ENCODE measurements around the gene KLHDC7B. TPM values are rescaled to one million over a fixed set of nuclear protein-coding genes. Genes with fewer than 3 reads are reported as not detected.

The KLHDC7B gene
- total and polyA plus RNA-seq, 10 of the 15 experiments (the other 5 are each of a cell fraction or from before 2014, with no cell fraction given), result 0.05 to 2.2 (median 0.93) TPM; not detected in 2

DNA sequence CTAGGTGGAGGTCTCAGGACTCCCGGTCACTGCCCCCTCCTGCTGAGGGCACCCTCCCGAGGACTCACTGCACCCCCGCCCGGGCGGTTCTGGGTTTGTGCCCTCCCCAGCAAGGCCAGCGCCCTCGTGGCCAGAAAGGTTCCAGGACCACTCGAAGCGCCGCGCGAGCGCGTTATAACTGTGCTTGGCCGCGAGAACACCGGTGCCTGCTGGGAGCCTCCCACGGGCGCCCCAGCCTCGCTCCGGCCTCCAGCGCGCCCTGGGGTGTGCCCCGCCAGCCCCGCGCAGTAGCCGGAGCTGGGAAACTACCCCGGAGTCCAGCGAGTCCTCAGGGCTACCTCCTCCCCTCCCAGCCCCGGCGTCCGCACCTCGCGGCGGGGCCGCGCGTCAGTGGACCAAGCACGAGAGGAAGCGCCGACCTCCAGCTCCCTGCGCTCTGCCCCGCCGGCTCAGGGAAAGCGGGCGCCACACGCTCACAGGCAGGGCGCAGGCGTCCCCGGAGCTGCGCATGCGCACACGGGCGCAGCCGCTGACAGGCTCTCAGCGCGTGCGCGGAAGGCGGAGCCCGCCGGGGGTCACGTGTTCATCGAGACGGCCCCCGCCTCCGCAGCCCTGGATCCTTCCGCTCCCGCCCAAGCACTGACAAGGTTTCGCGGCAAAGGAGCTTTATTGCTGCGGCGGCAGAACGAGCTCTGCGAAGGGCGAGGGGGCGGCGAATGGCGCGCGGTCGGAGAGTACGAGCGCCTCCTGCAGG lies 20.4 kb upstream of the KLHDC7B start, which contains the start of gene SCO2 (continued):
- TF ChIP-seq MTA3 (IDR thresholded peaks at IDR 0.05; ENCODE audit: borderline replicate concordance, low read length), result no peak
- TF ChIP-seq, protein P1, sequence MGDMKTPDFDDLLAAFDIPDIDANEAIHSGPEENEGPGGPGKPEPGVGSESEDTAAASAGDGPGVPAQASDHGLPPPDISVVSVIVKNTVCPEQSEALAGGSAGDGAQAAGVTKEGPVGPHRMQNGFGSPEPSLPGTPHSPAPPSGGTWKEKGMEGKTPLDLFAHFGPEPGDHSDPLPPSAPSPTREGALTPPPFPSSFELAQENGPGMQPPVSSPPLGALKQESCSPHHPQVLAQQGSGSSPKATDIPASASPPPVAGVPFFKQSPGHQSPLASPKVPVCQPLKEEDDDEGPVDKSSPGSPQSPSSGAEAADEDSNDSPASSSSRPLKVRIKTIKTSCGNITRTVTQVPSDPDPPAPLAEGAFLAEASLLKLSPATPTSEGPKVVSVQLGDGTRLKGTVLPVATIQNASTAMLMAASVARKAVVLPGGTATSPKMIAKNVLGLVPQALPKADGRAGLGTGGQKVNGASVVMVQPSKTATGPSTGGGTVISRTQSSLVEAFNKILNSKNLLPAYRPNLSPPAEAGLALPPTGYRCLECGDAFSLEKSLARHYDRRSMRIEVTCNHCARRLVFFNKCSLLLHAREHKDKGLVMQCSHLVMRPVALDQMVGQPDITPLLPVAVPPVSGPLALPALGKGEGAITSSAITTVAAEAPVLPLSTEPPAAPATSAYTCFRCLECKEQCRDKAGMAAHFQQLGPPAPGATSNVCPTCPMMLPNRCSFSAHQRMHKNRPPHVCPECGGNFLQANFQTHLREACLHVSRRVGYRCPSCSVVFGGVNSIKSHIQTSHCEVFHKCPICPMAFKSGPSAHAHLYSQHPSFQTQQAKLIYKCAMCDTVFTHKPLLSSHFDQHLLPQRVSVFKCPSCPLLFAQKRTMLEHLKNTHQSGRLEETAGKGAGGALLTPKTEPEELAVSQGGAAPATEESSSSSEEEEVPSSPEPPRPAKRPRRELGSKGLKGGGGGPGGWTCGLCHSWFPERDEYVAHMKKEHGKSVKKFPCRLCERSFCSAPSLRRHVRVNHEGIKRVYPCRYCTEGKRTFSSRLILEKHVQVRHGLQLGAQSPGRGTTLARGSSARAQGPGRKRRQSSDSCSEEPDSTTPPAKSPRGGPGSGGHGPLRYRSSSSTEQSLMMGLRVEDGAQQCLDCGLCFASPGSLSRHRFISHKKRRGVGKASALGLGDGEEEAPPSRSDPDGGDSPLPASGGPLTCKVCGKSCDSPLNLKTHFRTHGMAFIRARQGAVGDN (IDR thresholded peaks at IDR 0.05), result peak; percentile 75
- TF ChIP-seq ATF7 (IDR thresholded peaks at IDR 0.05; ENCODE audit: low read depth), result no peak
- TF ChIP-seq, protein P2, sequence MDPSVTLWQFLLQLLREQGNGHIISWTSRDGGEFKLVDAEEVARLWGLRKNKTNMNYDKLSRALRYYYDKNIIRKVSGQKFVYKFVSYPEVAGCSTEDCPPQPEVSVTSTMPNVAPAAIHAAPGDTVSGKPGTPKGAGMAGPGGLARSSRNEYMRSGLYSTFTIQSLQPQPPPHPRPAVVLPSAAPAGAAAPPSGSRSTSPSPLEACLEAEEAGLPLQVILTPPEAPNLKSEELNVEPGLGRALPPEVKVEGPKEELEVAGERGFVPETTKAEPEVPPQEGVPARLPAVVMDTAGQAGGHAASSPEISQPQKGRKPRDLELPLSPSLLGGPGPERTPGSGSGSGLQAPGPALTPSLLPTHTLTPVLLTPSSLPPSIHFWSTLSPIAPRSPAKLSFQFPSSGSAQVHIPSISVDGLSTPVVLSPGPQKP (IDR thresholded peaks at IDR 0.05; ENCODE audit: low read depth, low read length), result no peak
- no peak for TF ChIP-seq HDAC2 (IDR thresholded peaks at IDR 0.05)
- TF ChIP-seq SREBF1 (IDR thresholded peaks at IDR 0.05; ENCODE audit: low read length), result no peak
- peak; percentile 82 for TF ChIP-seq CHD2 (IDR thresholded peaks at IDR 0.05; ENCODE audit: borderline replicate concordance, low read depth, low read length)
- TF ChIP-seq IRF4 (IDR thresholded peaks at IDR 0.05; ENCODE audit: low read depth, low read length), result no peak
- no peak for TF ChIP-seq ZNF274 (IDR thresholded peaks at IDR 0.05; ENCODE audit: insufficient read depth, insufficient read length)
- TF ChIP-seq NRF1 (conservative IDR thresholded peaks at IDR 0.05; ENCODE audit: low read depth, low read length), result peak; percentile 89
- TF ChIP-seq TCF3 (IDR thresholded peaks at IDR 0.05; ENCODE audit: borderline replicate concordance, insufficient read depth, low read depth, low read length), result 0 out of 2 replicates have a peak, but pooled peaks have one; percentile 10
- no peak; the same call in 1 of the 2 replicates for TF ChIP-seq STAT1 (conservative IDR thresholded peaks at IDR 0.05)
- TF ChIP-seq, protein P3, sequence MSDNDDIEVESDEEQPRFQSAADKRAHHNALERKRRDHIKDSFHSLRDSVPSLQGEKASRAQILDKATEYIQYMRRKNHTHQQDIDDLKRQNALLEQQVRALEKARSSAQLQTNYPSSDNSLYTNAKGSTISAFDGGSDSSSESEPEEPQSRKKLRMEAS (IDR thresholded peaks at IDR 0.05; ENCODE audit: low read depth, low read length), result peak; percentile 88
- no peak for TF ChIP-seq CHD4 (IDR thresholded peaks at IDR 0.05)
- no peak; the same call in 1 of the 2 replicates for TF ChIP-seq DPF2 (IDR thresholded peaks at IDR 0.05)
- TF ChIP-seq PML (IDR thresholded peaks at IDR 0.05; ENCODE audit: low read length), result no peak
- peak; percentile 59 for TF ChIP-seq LARP7 (IDR thresholded peaks at IDR 0.05)
- TF ChIP-seq CEBPB (IDR thresholded peaks at IDR 0.05; ENCODE audit: borderline replicate concordance in 1 of 2, low read depth in 2 of 2, low read length in 2 of 2), result no peak
- TF ChIP-seq, protein P4, sequence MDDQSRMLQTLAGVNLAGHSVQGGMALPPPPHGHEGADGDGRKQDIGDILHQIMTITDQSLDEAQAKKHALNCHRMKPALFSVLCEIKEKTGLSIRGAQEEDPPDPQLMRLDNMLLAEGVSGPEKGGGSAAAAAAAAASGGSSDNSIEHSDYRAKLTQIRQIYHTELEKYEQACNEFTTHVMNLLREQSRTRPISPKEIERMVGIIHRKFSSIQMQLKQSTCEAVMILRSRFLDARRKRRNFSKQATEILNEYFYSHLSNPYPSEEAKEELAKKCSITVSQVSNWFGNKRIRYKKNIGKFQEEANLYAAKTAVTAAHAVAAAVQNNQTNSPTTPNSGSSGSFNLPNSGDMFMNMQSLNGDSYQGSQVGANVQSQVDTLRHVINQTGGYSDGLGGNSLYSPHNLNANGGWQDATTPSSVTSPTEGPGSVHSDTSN (IDR thresholded peaks at IDR 0.05; ENCODE audit: insufficient replicate concordance, low read depth, low read length), result peak; percentile 76
- TF ChIP-seq, protein P5, sequence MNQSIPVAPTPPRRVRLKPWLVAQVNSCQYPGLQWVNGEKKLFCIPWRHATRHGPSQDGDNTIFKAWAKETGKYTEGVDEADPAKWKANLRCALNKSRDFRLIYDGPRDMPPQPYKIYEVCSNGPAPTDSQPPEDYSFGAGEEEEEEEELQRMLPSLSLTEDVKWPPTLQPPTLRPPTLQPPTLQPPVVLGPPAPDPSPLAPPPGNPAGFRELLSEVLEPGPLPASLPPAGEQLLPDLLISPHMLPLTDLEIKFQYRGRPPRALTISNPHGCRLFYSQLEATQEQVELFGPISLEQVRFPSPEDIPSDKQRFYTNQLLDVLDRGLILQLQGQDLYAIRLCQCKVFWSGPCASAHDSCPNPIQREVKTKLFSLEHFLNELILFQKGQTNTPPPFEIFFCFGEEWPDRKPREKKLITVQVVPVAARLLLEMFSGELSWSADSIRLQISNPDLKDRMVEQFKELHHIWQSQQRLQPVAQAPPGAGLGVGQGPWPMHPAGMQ (IDR thresholded peaks at IDR 0.05; ENCODE audit: borderline replicate concordance), result no peak
- no peak for TF ChIP-seq KDM1A (IDR thresholded peaks at IDR 0.05; ENCODE audit: borderline replicate concordance)
- TF ChIP-seq ETV6 (conservative IDR thresholded peaks at IDR 0.05 in 1 of 2, IDR thresholded peaks at IDR 0.05 in 1 of 2; ENCODE audit: borderline replicate concordance in 1 of 2, low read depth in 1 of 2), result no peak

All from GM12878 (cell line).